Breast epithelium (tissue), 3 donors: ENCODE measurements around the gene BTBD17.
A peak's percentile ranks its signal among the peaks of the same experiment; 100 is the strongest.

Source experiments
- POLR2A ChIP-seq: fragments of 450-650 bp; IDR thresholded peaks from one replicate; pipeline ENCODE4 v1.6.1; 2016; ENCODE audit warnings: antibody characterized with exemption, mild to moderate bottlenecking, moderate library complexity
- POLR2AphosphoS5 ChIP-seq, 3 donors: sonication (generic); formaldehyde crosslinking; IDR thresholded peaks; one replicate each; pipeline ENCODE4 v1.6.1; 2017; ENCODE audit warnings: antibody characterized with exemption in 3 of 3
- TF ChIP-seq, protein P1 (sequence below), 3 donors: fragments of 450-650 bp; IDR thresholded peaks; one replicate each; pipeline ENCODE4 v1.5.1; 2016 to 2017; ENCODE audit warnings: antibody characterized with exemption in 3 of 3, mild to moderate bottlenecking in 3 of 3, moderate library complexity in 3 of 3

DNA sequence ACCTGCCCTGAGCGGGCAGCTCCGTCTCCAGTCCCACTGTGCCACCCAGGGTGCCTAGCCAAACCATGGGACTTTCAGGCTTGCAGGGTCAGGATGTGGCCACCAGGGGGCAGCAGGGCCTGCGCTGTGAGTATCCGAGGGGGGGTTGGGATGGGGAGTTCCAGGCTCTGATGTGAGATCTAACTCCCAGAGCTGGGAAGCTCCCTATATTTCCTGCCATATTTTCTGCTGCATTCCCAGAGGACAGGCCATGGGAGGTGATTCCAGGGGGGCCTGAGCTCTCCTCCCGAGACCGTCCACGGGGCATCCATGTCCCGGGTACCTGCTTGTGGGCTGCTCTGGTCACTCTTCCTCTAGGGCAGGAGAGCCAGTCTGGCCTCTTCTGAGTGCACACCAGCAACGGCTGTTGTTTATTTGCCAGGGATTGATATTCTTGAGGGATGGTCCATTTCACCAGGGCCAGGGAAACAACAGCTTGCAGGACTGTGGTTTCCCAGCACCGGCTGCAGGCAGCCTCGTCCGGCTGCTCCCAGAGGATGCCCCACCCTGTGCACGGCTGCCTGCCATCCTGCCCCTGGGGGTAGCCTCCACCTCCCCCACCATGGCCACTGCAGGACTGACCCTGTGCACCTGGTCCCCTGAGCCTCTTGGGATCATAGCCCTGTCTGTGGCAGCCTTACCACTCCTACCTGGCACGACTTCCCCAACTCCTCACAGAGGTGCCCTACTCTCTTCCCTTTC is 6.8 kb upstream of the BTBD17 start:
- no peak for TF ChIP-seq POLR2A
- TF ChIP-seq, protein P1, sequence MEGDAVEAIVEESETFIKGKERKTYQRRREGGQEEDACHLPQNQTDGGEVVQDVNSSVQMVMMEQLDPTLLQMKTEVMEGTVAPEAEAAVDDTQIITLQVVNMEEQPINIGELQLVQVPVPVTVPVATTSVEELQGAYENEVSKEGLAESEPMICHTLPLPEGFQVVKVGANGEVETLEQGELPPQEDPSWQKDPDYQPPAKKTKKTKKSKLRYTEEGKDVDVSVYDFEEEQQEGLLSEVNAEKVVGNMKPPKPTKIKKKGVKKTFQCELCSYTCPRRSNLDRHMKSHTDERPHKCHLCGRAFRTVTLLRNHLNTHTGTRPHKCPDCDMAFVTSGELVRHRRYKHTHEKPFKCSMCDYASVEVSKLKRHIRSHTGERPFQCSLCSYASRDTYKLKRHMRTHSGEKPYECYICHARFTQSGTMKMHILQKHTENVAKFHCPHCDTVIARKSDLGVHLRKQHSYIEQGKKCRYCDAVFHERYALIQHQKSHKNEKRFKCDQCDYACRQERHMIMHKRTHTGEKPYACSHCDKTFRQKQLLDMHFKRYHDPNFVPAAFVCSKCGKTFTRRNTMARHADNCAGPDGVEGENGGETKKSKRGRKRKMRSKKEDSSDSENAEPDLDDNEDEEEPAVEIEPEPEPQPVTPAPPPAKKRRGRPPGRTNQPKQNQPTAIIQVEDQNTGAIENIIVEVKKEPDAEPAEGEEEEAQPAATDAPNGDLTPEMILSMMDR (IDR thresholded peaks at IDR 0.05), result peak; percentile 67 to 85 (median 74)
- no peak for TF ChIP-seq POLR2AphosphoS5 (IDR thresholded peaks at IDR 0.05)
